ENCODE results near the gene GNG7. TPM values are rescaled to one million over a fixed set of nuclear protein-coding genes. Genes with fewer than 3 reads are reported as not detected.
"Not testable (repeated sequence)": the region's sequence is repeated elsewhere in the genome, so short reads cannot be mapped to it uniquely, and the experiment has no call there.

The GNG7 gene
- polyA plus RNA-seq, 1 experiment: 0.57 TPM

GRCh38 chr19:2676823-2677222 lies 25.7 kb downstream of the GNG7 start:
- Histone ChIP-seq H3K9me3 (ENCODE audit: control insufficient read depth, insufficient read depth, low read length) (no peaks in the 10 kb centered on the region; the same call in 1 of the 2 replicates), H3K4me3 (ENCODE audit: low read depth, low read length) (no peak overlapping the region), H3K27me3 (ENCODE audit: control insufficient read depth, insufficient read depth, low read length) (peaks cover 16% of the 10 kb centered on the region), H3K27ac (ENCODE audit: low read depth, low read length) (no peak overlapping the region)
- ChIA-PET POLR2A (no interaction called here), CTCF (interaction anchor here (0.7 kb wide), 1 partner anchor 28 kb away, joined by 4 read pairs; no protein-coding TSS in a partner anchor)
- DNase-seq (ENCODE audit: low read depth, low spot score): no peak
- TF ChIP-seq, protein P1, sequence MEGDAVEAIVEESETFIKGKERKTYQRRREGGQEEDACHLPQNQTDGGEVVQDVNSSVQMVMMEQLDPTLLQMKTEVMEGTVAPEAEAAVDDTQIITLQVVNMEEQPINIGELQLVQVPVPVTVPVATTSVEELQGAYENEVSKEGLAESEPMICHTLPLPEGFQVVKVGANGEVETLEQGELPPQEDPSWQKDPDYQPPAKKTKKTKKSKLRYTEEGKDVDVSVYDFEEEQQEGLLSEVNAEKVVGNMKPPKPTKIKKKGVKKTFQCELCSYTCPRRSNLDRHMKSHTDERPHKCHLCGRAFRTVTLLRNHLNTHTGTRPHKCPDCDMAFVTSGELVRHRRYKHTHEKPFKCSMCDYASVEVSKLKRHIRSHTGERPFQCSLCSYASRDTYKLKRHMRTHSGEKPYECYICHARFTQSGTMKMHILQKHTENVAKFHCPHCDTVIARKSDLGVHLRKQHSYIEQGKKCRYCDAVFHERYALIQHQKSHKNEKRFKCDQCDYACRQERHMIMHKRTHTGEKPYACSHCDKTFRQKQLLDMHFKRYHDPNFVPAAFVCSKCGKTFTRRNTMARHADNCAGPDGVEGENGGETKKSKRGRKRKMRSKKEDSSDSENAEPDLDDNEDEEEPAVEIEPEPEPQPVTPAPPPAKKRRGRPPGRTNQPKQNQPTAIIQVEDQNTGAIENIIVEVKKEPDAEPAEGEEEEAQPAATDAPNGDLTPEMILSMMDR (IDR thresholded peaks at IDR 0.05; ENCODE audit: low read depth, low read length): no peak

DNA sequence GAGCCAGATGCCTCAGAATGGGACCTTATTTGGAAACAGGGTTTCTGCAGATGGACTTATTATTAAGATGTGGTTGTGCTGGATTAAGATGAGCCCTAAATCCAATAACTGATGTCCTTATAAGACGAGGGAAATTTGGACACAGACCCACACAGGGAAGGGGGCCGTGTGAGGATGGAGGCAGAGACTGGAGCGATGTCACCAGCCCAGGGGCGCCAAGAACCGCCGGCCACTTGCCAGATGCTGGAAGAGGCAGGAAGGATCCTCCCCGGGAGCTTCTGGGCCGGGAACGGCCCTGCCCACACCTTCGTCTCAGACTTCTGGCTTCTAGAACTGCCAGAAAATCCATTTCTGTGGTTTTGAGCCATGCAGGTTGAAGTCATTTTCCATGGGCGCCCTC lies 26.6 kb downstream of the GNG7 start:
- ChIA-PET CTCF (no interaction called here), POLR2A (interaction anchor here (0.5 kb wide), 1 partner anchor 20 kb away, joined by 3 read pairs; no protein-coding TSS in a partner anchor)
- Histone ChIP-seq H3K27ac (ENCODE audit: low read depth, low read length) (no peak overlapping the region), H3K27me3 (ENCODE audit: control insufficient read depth, insufficient read depth, low read length) (peaks cover 16% of the 10 kb centered on the region), H3K4me3 (ENCODE audit: low read depth, low read length) (no peak overlapping the region), H3K9me3 (ENCODE audit: control insufficient read depth, insufficient read depth, low read length) (no peaks in the 10 kb centered on the region; the same call in 1 of the 2 replicates)
- TF ChIP-seq, protein P1 (IDR thresholded peaks at IDR 0.05; ENCODE audit: low read depth, low read length): no peak
- DNase-seq (ENCODE audit: low read depth, low spot score): no peak

- no peak for DNase-seq (ENCODE audit: low read depth, low spot score)
- H3K9me3 ChIP-seq (ENCODE audit: control insufficient read depth, insufficient read depth, low read length): no peaks in the 10 kb centered on the region; the same call in 1 of the 2 replicates
- TF ChIP-seq, protein P1 (IDR thresholded peaks at IDR 0.05; ENCODE audit: low read depth, low read length): no peak
- POLR2A ChIA-PET: no interaction called here
- H3K27me3 ChIP-seq (ENCODE audit: control insufficient read depth, insufficient read depth, low read length): peaks cover 3% of the 10 kb centered on the region
- no peak overlapping the region for H3K4me3 ChIP-seq (ENCODE audit: low read depth, low read length)
- CTCF ChIA-PET: interaction anchor here (0.7 kb wide), 1 partner anchor 22 kb away, joined by 3 read pairs; no protein-coding TSS in a partner anchor
- H3K27ac ChIP-seq (ENCODE audit: low read depth, low read length): no peak overlapping the region
Observed at GRCh38 chr19:2670217-2670616, 32.3 kb downstream of the GNG7 start.

DNA sequence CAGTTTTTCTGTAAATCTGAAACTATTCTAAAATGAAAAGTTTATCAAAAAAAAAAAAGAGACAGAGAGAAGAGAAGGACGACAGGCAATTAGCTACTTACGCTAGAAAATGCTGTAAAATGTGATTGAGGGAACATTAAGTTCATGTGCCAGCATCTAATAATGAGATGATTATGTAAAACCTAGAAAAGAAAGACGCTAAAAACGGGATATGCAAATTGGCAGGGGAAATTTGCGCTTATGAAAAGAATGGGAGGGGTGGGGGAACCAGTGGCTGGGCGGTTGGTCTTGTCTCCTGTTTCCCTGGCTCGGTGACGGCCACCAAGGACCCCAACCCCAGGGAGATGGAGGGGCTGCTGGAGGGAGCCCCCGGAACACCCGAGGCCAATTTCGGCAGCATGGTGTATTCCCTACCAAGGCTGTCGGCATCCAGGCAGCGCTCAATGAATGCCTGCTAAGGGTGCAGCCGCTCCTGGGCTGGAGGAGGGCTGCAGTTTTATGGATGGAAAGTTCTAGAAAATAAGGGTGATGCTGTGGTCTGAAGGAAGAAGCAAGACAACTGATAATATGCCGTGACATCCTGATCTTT lies 34.2 kb downstream of the GNG7 start:
- ChIA-PET POLR2A (interaction anchor here (0.7 kb wide), 1 partner anchor 1070 kb away, joined by 5 read pairs; no protein-coding TSS in a partner anchor), CTCF (no interaction called here)
- Histone ChIP-seq H3K4me3 (ENCODE audit: low read depth, low read length) (no peak overlapping the region), H3K9me3 (ENCODE audit: control insufficient read depth, insufficient read depth, low read length) (no peaks in the 10 kb centered on the region; the same call in 1 of the 2 replicates), H3K27ac (ENCODE audit: low read depth, low read length) (no peak overlapping the region), H3K27me3 (ENCODE audit: control insufficient read depth, insufficient read depth, low read length) (peaks cover 3% of the 10 kb centered on the region)
- TF ChIP-seq, protein P1 (IDR thresholded peaks at IDR 0.05; ENCODE audit: low read depth, low read length): no peak
- no peak for DNase-seq (ENCODE audit: low read depth, low spot score)

DNA sequence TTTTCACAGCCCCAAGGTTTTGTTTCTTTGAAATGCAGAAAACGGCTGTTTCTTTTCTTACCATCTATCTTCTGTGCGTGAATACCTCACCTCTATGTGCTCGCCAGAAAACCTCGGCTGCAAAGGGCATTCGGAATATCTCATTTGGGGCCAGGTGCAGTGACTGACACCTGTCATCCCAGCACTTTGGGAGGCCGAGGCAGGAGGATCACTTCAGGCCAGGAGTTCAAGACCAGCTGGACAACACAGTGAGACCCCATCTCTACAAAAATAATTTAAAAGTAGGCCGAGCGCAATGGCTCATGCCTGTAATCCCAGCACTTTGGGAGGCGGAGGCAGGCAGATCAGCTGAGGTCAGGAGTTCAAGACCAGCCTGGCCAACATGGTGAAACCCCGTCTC lies 35.1 kb downstream of the GNG7 start:
- DNase-seq (ENCODE audit: low read depth, low spot score); CTCF ChIA-PET; H3K27me3 ChIP-seq (ENCODE audit: control insufficient read depth, insufficient read depth, low read length); H3K4me3 ChIP-seq (ENCODE audit: low read depth, low read length); H3K9me3 ChIP-seq (ENCODE audit: control insufficient read depth, insufficient read depth, low read length); POLR2A ChIA-PET; H3K27ac ChIP-seq (ENCODE audit: low read depth, low read length): not testable (repeated sequence)
